GM23338 (cell line): ENCODE measurements around the gene SLC34A3. TPM values are rescaled to one million over a fixed set of nuclear protein-coding genes. Genes with fewer than 3 reads are reported as not detected.

Experiments used
- ATAC-seq: fragments of 200-7000 bp; cut with Tn5 transposase; 3 replicates; pipeline ENCODE4 v1.9.1; 2020
- DNase-seq: peaks from one replicate; pipeline ENCODE4 v3.0.0-alpha.2; 2015; ENCODE audit warnings: low spot score
- H2AFZ ChIP-seq: fragments of 200-600 bp; sonication (generic); 2 replicates; pipeline ENCODE4 v1.8.0; 2016; ENCODE audit warnings: antibody characterized with exemption, mild to moderate bottlenecking, moderate library complexity
- H3F3A ChIP-seq: fragments of 200-600 bp; sonication (generic); replicated peaks from 2 replicates; pipeline ENCODE4 v1.8.0; 2017; ENCODE audit warnings: antibody characterized with exemption, mixed run types, low read depth
- H3K27ac ChIP-seq: fragments of 200-600 bp; sonication (generic); 2 replicates; pipeline ENCODE4 v1.6.1; 2016; ENCODE audit warnings: low read depth
- H3K27me3 ChIP-seq: fragments of 200-600 bp; sonication (generic); 2 replicates; pipeline ENCODE4 v1.8.0; 2016; ENCODE audit warnings: mild to moderate bottlenecking, mixed run types, moderate library complexity; ENCODE audit not compliant: insufficient read depth
- H3K36me3 ChIP-seq: fragments of 200-600 bp; sonication (generic); 2 replicates; pipeline ENCODE4 v1.8.0; 2016; ENCODE audit warnings: mild to moderate bottlenecking; ENCODE audit not compliant: insufficient read depth
- H3K4me1 ChIP-seq: fragments of 200-600 bp; sonication (generic); 2 replicates; pipeline ENCODE4 v1.8.0; 2016; ENCODE audit warnings: mild to moderate bottlenecking, moderate library complexity; ENCODE audit not compliant: insufficient read depth
- H3K4me2 ChIP-seq: fragments of 200-600 bp; sonication (generic); 2 replicates; pipeline ENCODE4 v1.7.1; 2017; ENCODE audit warnings: mixed run types
- H3K4me3 ChIP-seq: fragments of 200-600 bp; sonication (generic); 2 replicates; pipeline ENCODE4 v1.6.1; 2016; ENCODE audit warnings: mixed run types
- H3K79me2 ChIP-seq: fragments of 200-600 bp; sonication (generic); replicated peaks from 2 replicates; pipeline ENCODE4 v1.8.0; 2017; ENCODE audit warnings: mild to moderate bottlenecking; ENCODE audit not compliant: insufficient read depth
- H3K9me2 ChIP-seq: fragments of 200-600 bp; sonication (generic); 2 replicates; pipeline ENCODE4 v1.8.0; 2017; ENCODE audit not compliant: insufficient read depth
- H4K20me1 ChIP-seq: fragments of 200-600 bp; sonication (generic); replicated peaks from 2 replicates; pipeline ENCODE4 v1.8.0; 2017; ENCODE audit warnings: mild to moderate bottlenecking; ENCODE audit not compliant: insufficient read depth
- H3K27ac Mint-ChIP-seq: 2 replicates; pipeline ENCODE4 v1.8.0; 2020; ENCODE audit warnings: inconsistent platforms, mild to moderate bottlenecking, moderate library complexity, mixed read lengths
- H3K27me3 Mint-ChIP-seq: 3 replicates; pipeline ENCODE4 v1.8.0; 2022; ENCODE audit warnings: low read depth, mild to moderate bottlenecking, moderate library complexity, mixed read lengths, inconsistent platforms; ENCODE audit not compliant: insufficient read depth, poor library complexity
- H3K36me3 Mint-ChIP-seq: 3 replicates; pipeline ENCODE4 v1.8.0; 2021; ENCODE audit warnings: low read depth, mild to moderate bottlenecking, inconsistent platforms, moderate library complexity, mixed read lengths
- H3K4me1 Mint-ChIP-seq: 3 replicates; pipeline ENCODE4 v1.8.0; 2020; ENCODE audit warnings: mild to moderate bottlenecking, inconsistent platforms, mixed read lengths
- H3K4me3 Mint-ChIP-seq: 3 replicates; pipeline ENCODE4 v1.8.0; 2021; ENCODE audit warnings: moderate library complexity, mild to moderate bottlenecking, inconsistent platforms, mixed read lengths
- H3K9me3 Mint-ChIP-seq: 3 replicates; pipeline ENCODE4 v1.8.0; 2020; ENCODE audit warnings: moderate library complexity, mild to moderate bottlenecking, inconsistent platforms, mixed read lengths
- CTCF ChIP-seq, 2 experiments: fragments of 200-600 bp in 1 of 2; sonication (generic) in 1 of 2; conservative IDR thresholded peaks; 2 replicates each; pipeline versions ENCODE4 v1.5.1 to v1.6.1; 2016 to 2017; ENCODE audit warnings: antibody characterized with exemption in 2 of 2, low read depth in 2 of 2, mild to moderate bottlenecking in 2 of 2, moderate library complexity in 1 of 2
- ETS1 ChIP-seq: IDR thresholded peaks from 2 replicates; pipeline ENCODE4 v1.6.1; 2016; ENCODE audit warnings: antibody characterized with exemption
- EZH2 ChIP-seq: fragments of 200-600 bp; sonication (generic); IDR thresholded peaks from one replicate; pipeline ENCODE4 v1.8.0; 2017; ENCODE audit warnings: antibody characterized with exemption, mild to moderate bottlenecking, low read depth; ENCODE audit not compliant: unreplicated experiment
- POLR2AphosphoS5 ChIP-seq: IDR thresholded peaks from 2 replicates; pipeline ENCODE4 v1.6.1; 2016; ENCODE audit warnings: antibody characterized with exemption, low read depth
- ZNF114 ChIP-seq: fragments of 250-450 bp; sonication (Bioruptor Pico); IDR thresholded peaks from 2 replicates; pipeline ENCODE4 v1.5.0; 2020; ENCODE audit warnings: mild to moderate bottlenecking, moderate library complexity
- ZNF462 ChIP-seq: fragments of 250-450 bp; sonication (Bioruptor Pico); IDR thresholded peaks from 2 replicates; pipeline ENCODE4 v1.5.0; 2020; ENCODE audit warnings: mild to moderate bottlenecking, moderate library complexity
- polyA plus RNA-seq: library from polyadenylated mRNA; unstranded; fragments of >200 nt; fragmentation: Nextera tagmentation; extraction: Ambion mirVana; gene quantifications from 2 replicates; pipeline ENCODE4 v1.2.1, GENCODE V29; 2016
- total RNA-seq: library from RNA; depleted of rRNA; stranded (reverse); fragments of >200 nt; shearing (Covaris generic); gene quantifications from 2 replicates; pipeline ENCODE4 v1.2.3, GENCODE V29; 2014

The SLC34A3 gene
- total and polyA plus RNA-seq, 2 experiments from 2014 or later, result not detected

DNA sequence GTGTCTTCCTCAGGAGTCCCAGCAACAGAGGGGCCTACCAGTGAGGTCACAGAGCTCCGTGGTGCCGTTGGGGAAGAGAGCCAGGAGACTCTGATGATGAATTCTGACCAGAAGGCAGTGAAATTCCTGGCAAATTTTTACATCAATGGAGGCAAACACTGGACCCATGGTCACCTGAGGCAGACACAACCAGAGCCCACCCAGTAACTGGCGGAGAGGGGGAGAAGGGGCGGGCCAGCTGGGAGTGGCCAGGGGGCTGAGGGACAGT lies 20.4 kb downstream of the SLC34A3 start, which contains the start of gene STPG3:
STPG3 (plus strand) TSS at position 93 of the 268 bp plus-strand sequence; CDS start at position 94, 1 bp downstream.
- no peaks in the 10 kb centered on the region for H3K9me2 ChIP-seq
- H3K4me1 Mint-ChIP-seq, result peaks cover 11% of the 10 kb centered on the region
- H3K4me2 ChIP-seq, result no peak within 1 kb of the TSS
- no peak within 1 kb of the TSS for H3K27ac Mint-ChIP-seq
- peaks cover 5% of the 10 kb centered on the region for H3F3A ChIP-seq
- no peak within 1 kb of the TSS for H3K4me3 Mint-ChIP-seq
- peaks cover 17% of the 10 kb centered on the region for H3K27me3 Mint-ChIP-seq
- H3K4me1 ChIP-seq, result peaks cover 11% of the 10 kb centered on the region; the same call in 1 of the 2 replicates
- no peak within 1 kb of the TSS for H2AFZ ChIP-seq
- H3K79me2 ChIP-seq, result peaks cover 7% of the 10 kb centered on the region
- H3K4me3 ChIP-seq, result no peak within 1 kb of the TSS
- H3K27ac ChIP-seq, result no peak within 1 kb of the TSS
- TF ChIP-seq POLR2AphosphoS5 (no peak), CTCF (conservative IDR thresholded peaks at IDR 0.05; ENCODE audit: low read depth in 2 of 2) (no peak), ZNF462 (CRISPR knock-in tag) (no peak), ZNF114 (CRISPR knock-in tag) (no peak), ETS1 (no peak), EZH2 (no peak)
- DNase-seq (no peak), ATAC-seq (no peak)
- no peaks in the 10 kb centered on the region for H3K36me3 ChIP-seq
- peaks cover 4% of the 10 kb centered on the region; the same call in 1 of the 2 replicates for H3K27me3 ChIP-seq
- H3K9me3 Mint-ChIP-seq, result no peaks in the 10 kb centered on the region
- H4K20me1 ChIP-seq, result no peaks in the 10 kb centered on the region; the same call in 1 of the 2 replicates
- no peaks in the 10 kb centered on the region for H3K36me3 Mint-ChIP-seq
